GM23248 (cell line): ENCODE results near the gene NFKBIE. TPM values are rescaled to one million over a fixed set of nuclear protein-coding genes. Genes with fewer than 3 reads are reported as not detected.

Source experiments
- DNase-seq: peaks from one replicate; pipeline ENCODE4 v3.0.0-alpha.2; 2015
- H2AFZ ChIP-seq: fragments of 200-600 bp; sonication (generic); 2 replicates; pipeline ENCODE4 v1.6.1; 2016; ENCODE audit warnings: antibody characterized with exemption
- H3F3A ChIP-seq: fragments of 200-600 bp; sonication (generic); 2 replicates; pipeline ENCODE4 v1.6.1; 2016; ENCODE audit warnings: mild to moderate bottlenecking, antibody characterized with exemption, mixed run types; ENCODE audit not compliant: insufficient read depth
- H3K27ac ChIP-seq: fragments of 200-600 bp; sonication (generic); 2 replicates; pipeline ENCODE4 v1.5.1; 2016; ENCODE audit warnings: mild to moderate bottlenecking
- H3K27me3 ChIP-seq: fragments of 200-600 bp; sonication (generic); replicated peaks from 2 replicates; pipeline ENCODE4 v1.6.1; 2016; ENCODE audit warnings: mild to moderate bottlenecking; ENCODE audit not compliant: insufficient read depth
- H3K36me3 ChIP-seq: fragments of 200-600 bp; sonication (generic); 2 replicates; pipeline ENCODE4 v1.6.1; 2016; ENCODE audit warnings: low read depth, mild to moderate bottlenecking
- H3K4me1 ChIP-seq: fragments of 200-600 bp; sonication (generic); 2 replicates; pipeline ENCODE4 v1.6.1; 2016; ENCODE audit warnings: mild to moderate bottlenecking; ENCODE audit not compliant: insufficient read depth
- H3K4me2 ChIP-seq: fragments of 200-600 bp; sonication (generic); one replicate; pipeline ENCODE4 v1.6.1; 2016; ENCODE audit warnings: mild to moderate bottlenecking; ENCODE audit not compliant: unreplicated experiment
- H3K4me3 ChIP-seq: fragments of 200-600 bp; sonication (generic); 2 replicates; pipeline ENCODE4 v1.5.1; 2016; ENCODE audit warnings: mild to moderate bottlenecking
- H3K79me2 ChIP-seq: fragments of 200-600 bp; sonication (generic); 2 replicates; pipeline ENCODE4 v1.6.1; 2016; ENCODE audit warnings: mild to moderate bottlenecking; ENCODE audit not compliant: insufficient read depth
- H3K9ac ChIP-seq: fragments of 200-600 bp; sonication (generic); 2 replicates; pipeline ENCODE4 v1.6.1; 2016; ENCODE audit warnings: mild to moderate bottlenecking
- H3K9me2 ChIP-seq: fragments of 200-600 bp; sonication (generic); 2 replicates; pipeline ENCODE4 v1.6.1; 2016; ENCODE audit warnings: mixed run types, mild to moderate bottlenecking, moderate library complexity; ENCODE audit not compliant: insufficient read depth
- H3K9me3 ChIP-seq: fragments of 200-600 bp; sonication (generic); one replicate; pipeline ENCODE4 v1.6.1; 2017; ENCODE audit warnings: low read depth
- H4K20me1 ChIP-seq: fragments of 200-600 bp; sonication (generic); 2 replicates; pipeline ENCODE4 v1.6.0; 2016; ENCODE audit not compliant: insufficient read depth
- EZH2 ChIP-seq: fragments of 200-600 bp; sonication (generic); IDR thresholded peaks from 2 replicates; pipeline ENCODE4 v1.6.1; 2018; ENCODE audit warnings: antibody characterized with exemption, mild to moderate bottlenecking; ENCODE audit not compliant: insufficient read depth, poor library complexity, severe bottlenecking
- EZH2phosphoT487 ChIP-seq: fragments of 200-600 bp; sonication (generic); IDR thresholded peaks from 2 replicates; pipeline ENCODE4 v1.6.1; 2018; ENCODE audit warnings: antibody characterized with exemption, moderate library complexity, mild to moderate bottlenecking, low read depth; ENCODE audit not compliant: insufficient read depth
- WGBS, 2 experiments: methylation state at CpG; one replicate each; pipeline ENCODE4 v1.1.6; 2015 to 2017; ENCODE audit warnings: low lambda C conversion rate in 2 of 2, low coverage in 1 of 2; ENCODE audit errors: missing lambda C conversion rate in 2 of 2; 5-methylcytosine and 5-hydroxymethylcytosine counted together
- in situ Hi-C: fragments of 300-500 bp; cut with MboI; formaldehyde crosslinking; loops from 2 replicates; pipeline ENCODE4 v1.15.0; 2020
- polyA plus RNA-seq: library from polyadenylated mRNA; unstranded; fragments of >200 nt; fragmentation: Nextera tagmentation; extraction: Ambion mirVana; gene quantifications from 2 replicates; pipeline ENCODE4 v1.2.1, GENCODE V29; 2016
- total RNA-seq: library from RNA; depleted of rRNA; stranded (reverse); fragments of >200 nt; shearing (Covaris generic); gene quantifications from 2 replicates; pipeline ENCODE4 v1.2.3, GENCODE V29; 2014

NFKBIE gene
- total and polyA plus RNA-seq, 2 experiments from 2014 or later, result 4.5 to 6.3 TPM

DNA sequence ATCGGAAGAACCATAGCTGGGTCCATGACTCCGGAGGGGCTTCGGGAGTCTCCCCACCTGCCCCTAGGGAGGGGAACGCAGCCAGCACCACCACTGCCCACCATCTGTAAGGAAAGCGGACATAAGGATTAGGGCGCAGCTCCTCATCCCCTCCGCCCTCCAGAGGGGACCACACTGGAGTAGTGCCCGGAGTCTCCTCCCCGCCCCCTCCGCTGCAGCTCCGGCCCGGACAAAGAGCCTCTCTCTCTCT, 8.7 kb downstream of the NFKBIE start:
- peaks cover 27% of the 10 kb centered on the region for H3K36me3 ChIP-seq
- H3K27me3 ChIP-seq, result no peaks in the 10 kb centered on the region
- peak overlapping the region; percentile 95 for H2AFZ ChIP-seq
- peak overlapping the region; percentile 94 for H3K9ac ChIP-seq
- H3K4me3 ChIP-seq, result peak overlapping the region; percentile 100
- peaks cover 53% of the 10 kb centered on the region for H3F3A ChIP-seq
- peaks cover 10% of the 10 kb centered on the region; the same call in 1 of the 2 replicates for H3K4me1 ChIP-seq
- in situ Hi-C loops, result no loop called here
- WGBS, 2 experiments, result 2% methylated on average over 10 to 12 of the region's 12 CpGs
- DNase-seq, result no peak
- no peaks in the 10 kb centered on the region for H3K9me2 ChIP-seq
- H3K27ac ChIP-seq, result peak overlapping the region; percentile 65
- TF ChIP-seq EZH2phosphoT487 (no peak), EZH2 (no peak)
- peaks cover 51% of the 10 kb centered on the region for H3K79me2 ChIP-seq
- H3K9me3 ChIP-seq, result no peaks in the 10 kb centered on the region
- peak overlapping the region; percentile 97 for H3K4me2 ChIP-seq
- peaks cover 7% of the 10 kb centered on the region; the same call in 1 of the 2 replicates for H4K20me1 ChIP-seq

DNA sequence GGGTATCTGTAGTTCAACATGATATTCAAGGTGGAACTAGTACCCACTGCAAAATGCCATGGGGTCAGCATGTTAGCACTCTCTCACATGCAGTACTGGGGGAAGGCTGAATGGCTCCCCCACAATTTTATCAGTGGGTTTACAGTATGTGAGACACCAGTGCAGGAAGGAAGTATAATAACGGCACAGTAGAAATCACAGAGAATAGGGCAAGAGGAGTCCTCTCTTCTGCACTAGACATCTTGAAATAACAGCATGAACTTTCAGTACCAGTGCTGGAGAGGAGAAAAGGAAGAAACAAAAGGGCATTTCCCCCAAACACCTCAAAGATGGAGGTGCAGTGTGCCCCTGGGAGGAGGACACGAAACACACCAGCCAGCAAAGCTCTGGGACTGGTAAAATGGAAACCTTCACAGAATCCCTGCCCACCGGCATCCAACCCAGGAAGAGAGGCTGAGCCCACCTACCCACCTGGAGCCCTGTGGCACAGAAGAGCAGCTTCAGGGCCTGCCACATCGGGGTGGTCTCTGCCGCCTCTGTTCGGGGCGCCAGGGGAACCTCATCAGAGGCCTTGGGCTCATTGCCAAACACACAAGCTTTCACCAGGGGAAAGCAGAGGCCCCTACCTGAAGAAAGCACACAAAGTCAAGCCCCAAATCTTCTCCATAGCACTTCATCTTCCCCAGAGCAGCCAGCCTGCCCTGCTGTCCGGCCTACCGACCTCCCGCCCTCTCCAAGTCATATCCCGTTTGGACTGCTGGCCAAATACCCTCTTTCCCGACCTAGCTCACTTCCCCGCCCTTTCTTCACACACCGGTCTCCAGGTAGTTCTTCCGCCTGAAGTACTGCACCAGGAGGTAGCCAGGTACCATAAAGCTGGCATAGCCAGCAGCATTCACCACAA, 9.2 kb downstream of the NFKBIE start:
- DNase-seq, result no peak
- no peaks in the 10 kb centered on the region for H3K27me3 ChIP-seq
- H3K36me3 ChIP-seq, result peaks cover 33% of the 10 kb centered on the region
- peak overlapping the region; percentile 95 for H2AFZ ChIP-seq
- peaks cover 58% of the 10 kb centered on the region for H3F3A ChIP-seq
- peak overlapping the region; percentile 100 for H3K4me3 ChIP-seq
- in situ Hi-C loops, result no loop called here
- H3K4me2 ChIP-seq, result peak overlapping the region; percentile 97
- peaks cover 10% of the 10 kb centered on the region; the same call in 1 of the 2 replicates for H4K20me1 ChIP-seq
- no peaks in the 10 kb centered on the region for H3K9me3 ChIP-seq
- H3K27ac ChIP-seq, result peak overlapping the region; percentile 65
- no peaks in the 10 kb centered on the region for H3K9me2 ChIP-seq
- WGBS, 2 experiments, result 16 to 24% methylated on average over 15 of the region's 15 CpGs
- peaks cover 56% of the 10 kb centered on the region for H3K79me2 ChIP-seq
- H3K9ac ChIP-seq, result peak overlapping the region; percentile 94
- H3K4me1 ChIP-seq, result peaks cover 10% of the 10 kb centered on the region; the same call in 1 of the 2 replicates
- TF ChIP-seq EZH2phosphoT487 (no peak), EZH2 (no peak)

DNA sequence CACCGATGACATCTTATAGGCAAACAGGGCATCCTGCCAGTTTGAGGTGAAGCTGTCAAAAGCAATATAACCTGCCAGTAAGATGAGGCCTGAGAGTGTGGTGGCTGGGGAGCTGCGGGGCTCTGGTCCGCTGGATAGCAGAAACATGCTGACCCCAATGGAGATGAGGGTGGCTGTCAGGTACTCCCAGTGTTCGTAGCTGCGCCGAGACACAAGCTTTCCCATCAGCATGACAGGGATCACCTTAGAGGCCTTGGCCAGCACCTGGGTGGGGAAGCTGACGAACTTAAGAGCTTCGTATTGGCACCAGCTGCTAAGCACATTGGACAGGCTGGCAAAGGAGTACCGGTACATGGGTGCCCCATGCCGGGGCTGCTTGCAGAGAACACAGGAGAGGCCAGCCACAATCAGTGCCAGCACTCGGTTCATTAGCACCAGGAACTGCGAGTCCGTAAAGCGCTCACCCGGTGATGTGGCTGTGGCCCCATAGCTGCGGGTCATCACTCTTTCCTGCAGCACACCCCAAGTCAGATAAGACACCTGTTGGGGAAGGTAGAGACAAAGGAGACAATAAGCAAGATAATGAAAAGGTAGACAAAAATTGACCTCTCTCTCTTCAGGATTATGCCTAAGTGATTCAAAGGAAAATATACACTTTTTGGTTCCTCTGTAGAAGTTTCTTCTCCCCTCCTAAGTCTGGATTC, 10.1 kb downstream of the NFKBIE start:
- Histone ChIP-seq H3K27ac (no peak overlapping the region), H3K27me3 (no peaks in the 10 kb centered on the region), H3K4me3 (peak overlapping the region; percentile 100; the same call in 1 of the 2 replicates), H3K9me3 (no peaks in the 10 kb centered on the region), H3F3A (peaks cover 67% of the 10 kb centered on the region), H2AFZ (no peak overlapping the region), H4K20me1 (peaks cover 16% of the 10 kb centered on the region; the same call in 1 of the 2 replicates), H3K9ac (peak overlapping the region; percentile 94), H3K36me3 (peaks cover 42% of the 10 kb centered on the region), H3K79me2 (peaks cover 65% of the 10 kb centered on the region), H3K4me1 (peaks cover 12% of the 10 kb centered on the region), H3K9me2 (no peaks in the 10 kb centered on the region), H3K4me2 (no peak overlapping the region)
- 63 to 67% methylated on average over 16 of the region's 16 CpGs for WGBS, 2 experiments
- in situ Hi-C loops, result no loop called here
- DNase-seq, result no peak
- TF ChIP-seq EZH2phosphoT487, result no peak
- TF ChIP-seq EZH2, result no peak

DNA sequence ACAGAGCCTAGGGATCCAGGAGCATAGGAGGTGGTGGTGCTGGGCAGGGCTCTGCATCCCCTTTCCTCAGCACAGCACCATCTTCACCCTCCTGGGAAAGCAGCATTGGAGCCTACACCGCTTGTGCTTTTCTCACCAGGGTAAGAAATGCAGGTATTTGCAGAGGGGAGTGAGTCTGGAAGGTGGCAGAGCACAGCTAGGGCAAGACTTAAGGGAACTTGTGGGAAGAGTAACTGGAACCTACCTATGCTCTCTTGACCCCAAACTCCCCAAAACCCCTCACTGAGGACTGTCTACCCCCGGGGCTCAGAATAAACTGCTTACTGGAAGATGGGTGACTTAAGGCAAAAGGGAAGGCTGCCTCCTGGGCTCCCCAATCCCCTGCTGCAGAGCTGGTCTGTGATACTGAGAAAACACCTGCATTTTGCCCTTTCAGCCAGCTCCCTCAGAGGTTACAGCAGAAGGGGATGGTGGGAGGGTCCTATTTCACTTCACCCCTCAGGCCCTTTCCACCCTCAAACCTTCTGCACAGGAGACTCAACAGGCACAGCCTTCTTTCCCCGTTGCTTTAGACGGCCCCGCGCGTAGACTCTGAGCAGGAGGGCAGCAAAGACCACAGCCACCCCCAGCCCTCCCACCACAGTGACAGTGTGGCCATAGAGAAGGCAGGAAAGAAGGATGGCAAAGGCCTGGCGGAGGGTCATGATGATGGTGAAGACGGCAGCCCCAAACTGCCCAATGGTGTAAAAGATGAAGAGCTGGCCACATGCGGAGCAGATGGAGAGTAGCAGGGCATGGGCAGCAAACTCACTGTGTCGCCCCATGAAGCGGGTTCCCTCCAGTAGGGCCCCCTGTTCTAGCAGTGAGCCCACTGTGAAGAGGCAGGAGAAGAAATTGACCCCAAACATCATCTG, 10.9 kb downstream of the NFKBIE start:
- Histone ChIP-seq H3F3A (peaks cover 75% of the 10 kb centered on the region), H3K4me2 (no peak overlapping the region), H2AFZ (no peak overlapping the region), H3K36me3 (peaks cover 50% of the 10 kb centered on the region), H4K20me1 (peaks cover 23% of the 10 kb centered on the region; the same call in 1 of the 2 replicates), H3K9me3 (no peaks in the 10 kb centered on the region), H3K4me1 (peaks cover 17% of the 10 kb centered on the region), H3K9me2 (no peaks in the 10 kb centered on the region), H3K4me3 (no peak overlapping the region), H3K27ac (no peak overlapping the region; the same call in 1 of the 2 replicates), H3K79me2 (peaks cover 73% of the 10 kb centered on the region), H3K9ac (no peak overlapping the region), H3K27me3 (no peaks in the 10 kb centered on the region)
- DNase-seq, result no peak
- WGBS, 2 experiments, result 56 to 62% methylated on average over 12 of the region's 12 CpGs
- no peak for TF ChIP-seq EZH2phosphoT487
- TF ChIP-seq EZH2, result no peak
- in situ Hi-C loops, result no loop called here
